C4-2B (cell line): ENCODE data around the gene EOLA1.

Experiments used
- ZFX ChIP-seq: fragments of 450-650 bp; IDR thresholded peaks from 2 replicates; pipeline ENCODE4 v1.6.1; 2017
- TF ChIP-seq, protein P1 (sequence below): fragments of 450-650 bp; conservative IDR thresholded peaks from 2 replicates; pipeline ENCODE4 v1.5.1; 2017; ENCODE audit warnings: mild to moderate bottlenecking

DNA sequence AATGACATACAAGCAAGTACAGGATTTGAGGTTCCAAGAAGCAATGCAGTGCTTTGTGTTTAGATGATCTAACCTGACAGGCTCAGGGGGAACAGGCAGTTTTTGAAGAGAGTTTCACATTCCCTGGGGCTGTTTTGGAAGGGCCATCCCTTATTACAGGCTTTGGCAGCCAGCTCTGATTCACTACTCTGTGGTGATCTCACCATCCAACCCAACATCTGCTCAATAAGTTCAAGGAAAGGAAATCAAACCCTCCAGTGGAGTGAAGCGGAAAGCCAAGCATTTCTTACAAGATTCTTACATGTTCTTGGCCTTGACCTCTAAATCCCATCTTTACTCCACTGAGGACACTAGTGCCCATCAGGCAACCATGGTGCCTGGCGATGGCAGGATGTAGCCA lies 43.2 kb upstream of the EOLA1 start:
- no peak for TF ChIP-seq ZFX
- TF ChIP-seq, protein P1, sequence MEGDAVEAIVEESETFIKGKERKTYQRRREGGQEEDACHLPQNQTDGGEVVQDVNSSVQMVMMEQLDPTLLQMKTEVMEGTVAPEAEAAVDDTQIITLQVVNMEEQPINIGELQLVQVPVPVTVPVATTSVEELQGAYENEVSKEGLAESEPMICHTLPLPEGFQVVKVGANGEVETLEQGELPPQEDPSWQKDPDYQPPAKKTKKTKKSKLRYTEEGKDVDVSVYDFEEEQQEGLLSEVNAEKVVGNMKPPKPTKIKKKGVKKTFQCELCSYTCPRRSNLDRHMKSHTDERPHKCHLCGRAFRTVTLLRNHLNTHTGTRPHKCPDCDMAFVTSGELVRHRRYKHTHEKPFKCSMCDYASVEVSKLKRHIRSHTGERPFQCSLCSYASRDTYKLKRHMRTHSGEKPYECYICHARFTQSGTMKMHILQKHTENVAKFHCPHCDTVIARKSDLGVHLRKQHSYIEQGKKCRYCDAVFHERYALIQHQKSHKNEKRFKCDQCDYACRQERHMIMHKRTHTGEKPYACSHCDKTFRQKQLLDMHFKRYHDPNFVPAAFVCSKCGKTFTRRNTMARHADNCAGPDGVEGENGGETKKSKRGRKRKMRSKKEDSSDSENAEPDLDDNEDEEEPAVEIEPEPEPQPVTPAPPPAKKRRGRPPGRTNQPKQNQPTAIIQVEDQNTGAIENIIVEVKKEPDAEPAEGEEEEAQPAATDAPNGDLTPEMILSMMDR: no peak
